Measurements from ENCODE around the gene GLP1R.
A peak's percentile ranks its signal among the peaks of the same experiment; 100 is the strongest.
"Not testable (repeated sequence)": the region's sequence is repeated elsewhere in the genome, so short reads cannot be mapped to it uniquely, and the experiment has no call there.

GLP1R gene

GRCh38 chr6:39134761-39135160, 86.2 kb downstream of the GLP1R start:
- not testable (repeated sequence) for H2BK12ac ChIP-seq (ENCODE audit: low read length); H3K4me1 ChIP-seq (ENCODE audit: control insufficient read depth in 2 of 2, insufficient read depth in 1 of 2, low read depth in 1 of 2, low read length in 2 of 2); H3K14ac ChIP-seq (ENCODE audit: low read length); H2BK120ac ChIP-seq (ENCODE audit: low read depth, low read length); H4K91ac ChIP-seq (ENCODE audit: low read depth, low read length, poor library complexity); H3K79me1 ChIP-seq (ENCODE audit: low read depth, low read length); H2AFZ ChIP-seq (ENCODE audit: low read length); H4K8ac ChIP-seq (ENCODE audit: low read depth, low read length); H3K27me3 ChIP-seq (ENCODE audit: control insufficient read depth in 3 of 3, insufficient read depth in 3 of 3, low read depth in 1 of 3, low read length in 3 of 3); H3K18ac ChIP-seq (ENCODE audit: low read length); H3K4me3 ChIP-seq (ENCODE audit: low read length in 2 of 2); H3K9ac ChIP-seq (ENCODE audit: low read depth, low read length, poor library complexity); H3K9me3 ChIP-seq (replicated peaks in 1 of 2; ENCODE audit: control insufficient read depth in 2 of 2, insufficient read depth in 1 of 2, low read depth in 1 of 2, low read length in 2 of 2); H3K23ac ChIP-seq (ENCODE audit: low read depth, low read length, poor library complexity); H2BK15ac ChIP-seq (ENCODE audit: low read length); H3K4ac ChIP-seq (ENCODE audit: low read length); DNase-seq (ENCODE audit: low spot score); H3K27ac ChIP-seq (replicated peaks; ENCODE audit: low read length); H2BK5ac ChIP-seq (ENCODE audit: low read length); H3K4me2 ChIP-seq (ENCODE audit: insufficient read depth, low read length, poor library complexity, severe bottlenecking); H3K36me3 ChIP-seq (replicated peaks in 1 of 2; ENCODE audit: control insufficient read depth in 2 of 2, insufficient read depth in 2 of 2, low read length in 2 of 2); H2AK5ac ChIP-seq (ENCODE audit: low read depth, low read length)
- WGBS, 2 donors (ENCODE audit: extremely low coverage in 2 of 2, insufficient read length in 2 of 2, insufficient replicate concordance in 1 of 2): no CpG with 5 or more reads among the region's 3 CpGs

DNA sequence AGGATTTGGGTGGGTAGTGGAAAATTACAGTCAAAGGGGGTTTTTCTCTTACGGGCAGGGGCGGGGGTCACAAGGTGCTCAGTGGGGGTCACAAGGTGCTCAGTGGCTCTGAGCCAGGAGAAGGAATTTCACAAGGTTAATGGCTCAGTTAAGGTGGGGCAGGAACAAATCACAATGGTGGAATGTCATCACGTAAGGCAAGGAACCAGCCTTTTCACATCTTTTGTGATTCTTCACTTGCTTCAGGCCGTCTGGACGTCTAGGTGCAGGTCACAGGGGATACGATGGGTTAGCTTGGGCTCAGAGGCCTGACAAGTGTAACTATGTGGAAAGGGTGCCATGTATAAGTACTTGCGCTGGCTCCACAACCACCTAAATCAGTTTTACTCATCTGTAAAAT, 87.6 kb downstream of the GLP1R start:
- H3K18ac ChIP-seq (ENCODE audit: low read length); H2BK120ac ChIP-seq (ENCODE audit: low read depth, low read length); H3K9me3 ChIP-seq (replicated peaks in 1 of 2; ENCODE audit: control insufficient read depth in 2 of 2, insufficient read depth in 1 of 2, low read depth in 1 of 2, low read length in 2 of 2); H2BK12ac ChIP-seq (ENCODE audit: low read length); DNase-seq (ENCODE audit: low spot score); H2AFZ ChIP-seq (ENCODE audit: low read length); H3K4me1 ChIP-seq (ENCODE audit: control insufficient read depth in 2 of 2, insufficient read depth in 1 of 2, low read depth in 1 of 2, low read length in 2 of 2); H3K79me1 ChIP-seq (ENCODE audit: low read depth, low read length); H2AK5ac ChIP-seq (ENCODE audit: low read depth, low read length); H4K8ac ChIP-seq (ENCODE audit: low read depth, low read length); H3K36me3 ChIP-seq (replicated peaks in 1 of 2; ENCODE audit: control insufficient read depth in 2 of 2, insufficient read depth in 2 of 2, low read length in 2 of 2); H4K91ac ChIP-seq (ENCODE audit: low read depth, low read length, poor library complexity); H3K4ac ChIP-seq (ENCODE audit: low read length); H2BK5ac ChIP-seq (ENCODE audit: low read length); H3K27me3 ChIP-seq (ENCODE audit: control insufficient read depth in 3 of 3, insufficient read depth in 3 of 3, low read depth in 1 of 3, low read length in 3 of 3); H3K4me2 ChIP-seq (ENCODE audit: insufficient read depth, low read length, poor library complexity, severe bottlenecking); H3K14ac ChIP-seq (ENCODE audit: low read length); H3K23ac ChIP-seq (ENCODE audit: low read depth, low read length, poor library complexity); H3K4me3 ChIP-seq (ENCODE audit: low read length in 2 of 2); H2BK15ac ChIP-seq (ENCODE audit: low read length); H3K9ac ChIP-seq (ENCODE audit: low read depth, low read length, poor library complexity); H3K27ac ChIP-seq (replicated peaks; ENCODE audit: low read length): not testable (repeated sequence)
- WGBS, 2 donors (ENCODE audit: extremely low coverage in 2 of 2, insufficient read length in 2 of 2, insufficient replicate concordance in 1 of 2): no CpG with 5 or more reads among the region's 7 CpGs

DNA sequence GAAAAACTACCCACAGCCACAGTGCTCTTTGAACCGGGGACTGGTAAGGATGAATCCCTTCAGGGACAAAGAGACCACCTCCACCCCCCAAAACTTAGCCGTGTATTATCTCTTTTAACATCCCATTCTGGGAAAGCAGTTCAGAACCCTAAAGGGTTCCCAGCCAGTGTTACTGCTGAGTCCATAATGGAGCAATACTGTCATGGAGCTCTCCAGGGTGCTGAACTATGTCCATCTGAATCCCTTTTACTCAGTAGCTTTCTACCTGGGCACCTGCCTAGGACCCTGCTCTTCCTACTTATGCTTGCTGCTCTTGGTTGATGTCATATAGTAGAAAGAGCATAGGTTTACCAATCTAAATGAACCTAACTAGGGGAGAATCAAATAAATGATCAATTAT, 88.7 kb downstream of the GLP1R start:
- H3K14ac ChIP-seq (ENCODE audit: low read length): no peak overlapping the region
- H3K9me3 ChIP-seq (replicated peaks in 1 of 2; ENCODE audit: control insufficient read depth in 2 of 2, insufficient read depth in 1 of 2, low read depth in 1 of 2, low read length in 2 of 2): no peaks in the 10 kb centered on the region
- H3K27me3 ChIP-seq (ENCODE audit: control insufficient read depth in 3 of 3, insufficient read depth in 3 of 3, low read depth in 1 of 3, low read length in 3 of 3): peaks cover 0 to 4% (median 2%) of the 10 kb centered on the region in 3 experiments
- no peaks in the 10 kb centered on the region for H3K79me1 ChIP-seq (ENCODE audit: low read depth, low read length)
- no peak overlapping the region for H3K18ac ChIP-seq (ENCODE audit: low read length)
- no peak overlapping the region for H3K27ac ChIP-seq (replicated peaks; ENCODE audit: low read length)
- no peak overlapping the region for H3K4me2 ChIP-seq (ENCODE audit: insufficient read depth, low read length, poor library complexity, severe bottlenecking)
- H2BK15ac ChIP-seq (ENCODE audit: low read length): no peak overlapping the region
- no peak overlapping the region for H3K4ac ChIP-seq (ENCODE audit: low read length)
- H3K4me1 ChIP-seq (ENCODE audit: control insufficient read depth in 2 of 2, insufficient read depth in 1 of 2, low read depth in 1 of 2, low read length in 2 of 2): no peaks in the 10 kb centered on the region
- peak; percentile 69 for DNase-seq (ENCODE audit: low spot score)
- no peak overlapping the region for H2AK5ac ChIP-seq (ENCODE audit: low read depth, low read length)
- no peak overlapping the region for H4K91ac ChIP-seq (ENCODE audit: low read depth, low read length, poor library complexity)
- WGBS, 2 donors (ENCODE audit: extremely low coverage in 2 of 2, insufficient read length in 2 of 2, insufficient replicate concordance in 1 of 2): no CpG with 5 or more reads among the region's 2 CpGs
- no peak overlapping the region for H2BK5ac ChIP-seq (ENCODE audit: low read length)
- H4K8ac ChIP-seq (ENCODE audit: low read depth, low read length): no peak overlapping the region
- H3K23ac ChIP-seq (ENCODE audit: low read depth, low read length, poor library complexity): no peak overlapping the region
- no peak overlapping the region for H2BK120ac ChIP-seq (ENCODE audit: low read depth, low read length)
- H2AFZ ChIP-seq (ENCODE audit: low read length): no peak overlapping the region
- no peak overlapping the region for H3K4me3 ChIP-seq (ENCODE audit: low read length in 2 of 2)
- H3K9ac ChIP-seq (ENCODE audit: low read depth, low read length, poor library complexity): no peak overlapping the region
- H3K36me3 ChIP-seq (replicated peaks in 1 of 2; ENCODE audit: control insufficient read depth in 2 of 2, insufficient read depth in 2 of 2, low read length in 2 of 2): no peaks in the 10 kb centered on the region
- H2BK12ac ChIP-seq (ENCODE audit: low read length): no peak overlapping the region
